ENCODE data around the gene HOXD4.

The HOXD4 gene

GRCh38 chr2:176114120-176114929 lies 37.0 kb upstream of the HOXD4 start:
- no peak for DNase-seq (ENCODE audit: low read depth)

DNA sequence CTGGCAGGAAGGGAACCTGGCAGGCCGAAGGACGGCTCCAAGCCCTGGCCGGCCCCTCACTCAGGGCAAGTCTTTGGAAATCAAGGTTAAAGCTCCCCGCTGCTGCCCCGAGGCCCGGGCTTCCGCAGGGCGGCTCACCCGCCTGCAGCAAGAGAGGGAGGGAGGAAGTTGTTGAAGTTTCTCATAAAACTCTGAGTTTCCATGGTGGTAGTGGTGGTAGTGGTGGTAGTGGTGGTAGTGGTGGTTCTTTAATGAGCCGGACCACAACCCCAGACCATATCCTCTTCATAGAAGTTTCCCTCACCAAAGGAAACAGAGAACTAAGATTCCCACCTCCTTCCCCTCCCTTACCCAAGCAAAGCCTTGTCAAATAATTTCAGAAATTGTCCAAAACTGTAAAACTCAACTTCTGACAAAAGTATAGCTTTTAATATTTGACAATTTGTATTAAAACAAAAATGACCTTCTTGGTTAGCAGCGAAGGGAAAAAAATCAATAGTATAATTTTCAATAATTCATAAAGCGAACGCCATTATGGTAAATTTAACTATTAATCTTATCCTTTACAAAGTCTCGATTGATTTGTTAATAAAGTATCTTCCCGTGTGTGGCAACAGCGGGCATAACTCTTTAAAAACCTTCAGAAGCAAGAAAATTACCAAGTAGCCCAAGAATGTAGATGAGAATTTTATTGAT lies 36.3 kb upstream of the HOXD4 start:
- no peak for DNase-seq (ENCODE audit: low read depth)

GRCh38 chr2:176115883-176116813 lies 35.2 kb upstream of the HOXD4 start, which contains the start of gene HOXD10:
Gene HOXD10 (plus strand): TSS chr2:176116778. CDS start chr2:176116834, 56 bp downstream.
- DNase-seq (ENCODE audit: low read depth): no peak

GRCh38 chr2:176117162-176117822 lies 34.1 kb upstream of the HOXD4 start:
- DNase-seq (ENCODE audit: low read depth): no peak

GRCh38 chr2:176117823-176118371 lies 33.5 kb upstream of the HOXD4 start:
- no peak for DNase-seq (ENCODE audit: low read depth)

DNA sequence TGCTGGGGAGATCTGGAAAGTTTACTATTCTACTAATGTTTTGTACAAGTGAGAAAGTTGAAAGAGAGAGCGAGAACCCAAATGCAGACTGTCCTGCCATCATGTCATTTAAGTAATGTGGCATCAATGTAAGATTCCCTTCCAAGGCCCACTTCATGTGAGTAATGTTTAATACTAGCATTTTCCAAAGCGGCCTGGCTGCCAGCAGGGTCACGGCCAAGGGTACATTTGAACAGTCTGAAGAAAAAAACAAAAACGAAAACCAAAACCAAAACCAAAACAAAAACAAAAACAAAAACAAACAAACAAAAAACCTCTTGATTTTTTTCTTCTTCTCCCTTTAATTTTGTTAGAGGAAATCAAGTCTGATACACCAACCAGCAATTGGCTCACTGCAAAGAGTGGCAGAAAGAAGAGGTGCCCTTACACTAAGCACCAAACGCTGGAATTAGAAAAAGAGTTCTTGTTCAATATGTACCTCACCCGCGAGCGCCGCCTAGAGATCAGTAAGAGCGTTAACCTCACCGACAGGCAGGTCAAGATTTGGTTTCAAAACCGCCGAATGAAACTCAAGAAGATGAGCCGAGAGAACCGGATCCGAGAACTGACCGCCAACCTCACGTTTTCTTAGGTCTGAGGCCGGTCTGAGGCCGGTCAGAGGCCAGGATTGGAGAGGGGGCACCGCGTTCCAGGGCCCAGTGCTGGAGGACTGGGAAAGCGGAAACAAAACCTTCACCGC lies 32.6 kb upstream of the HOXD4 start:
- peak; percentile 10 for DNase-seq (ENCODE audit: low read depth)

DNA sequence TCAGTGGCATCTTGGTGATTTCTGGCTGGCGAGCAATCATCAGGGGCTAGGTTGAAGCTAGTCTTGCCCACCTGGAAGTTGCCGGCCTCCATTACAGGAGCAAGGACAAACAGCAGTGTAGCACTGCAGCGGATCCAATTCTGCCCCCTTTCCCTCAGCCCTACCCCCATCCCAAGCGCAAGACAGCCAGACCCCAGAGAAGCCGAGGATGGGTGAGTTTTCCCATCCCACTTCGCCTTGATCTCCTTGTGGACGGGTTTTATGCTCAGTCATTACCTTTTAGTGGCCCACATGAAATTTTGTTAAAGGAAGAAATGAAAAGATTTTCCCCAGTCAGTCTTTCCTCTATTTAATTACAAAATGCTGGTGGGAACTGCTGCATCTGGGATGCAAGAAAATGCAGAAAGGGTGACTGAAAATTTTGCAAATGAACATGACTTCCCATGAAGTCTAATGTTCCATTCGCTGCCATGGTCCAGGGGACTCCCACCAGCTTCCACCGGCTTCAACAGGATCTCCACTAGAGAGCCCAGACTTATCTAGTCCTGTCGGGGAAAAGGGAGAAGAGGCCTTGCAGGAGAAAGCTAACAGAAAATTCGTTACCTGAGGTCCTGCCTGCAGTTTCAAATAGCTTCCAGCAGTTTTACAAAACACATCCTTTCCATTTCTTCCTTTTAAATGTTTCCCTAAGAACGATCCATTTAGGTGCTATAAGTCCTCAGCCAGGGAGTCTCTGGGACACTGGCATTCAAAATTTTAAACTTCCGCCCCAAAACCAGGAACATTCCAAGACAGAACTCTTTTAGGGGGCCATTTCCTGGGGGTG lies 30.8 kb upstream of the HOXD4 start:
- no peak for DNase-seq (ENCODE audit: low read depth)

- no peak for DNase-seq (ENCODE audit: low read depth)
These were observed 29.9 kb upstream of the HOXD4 start for GRCh38 chr2:176121190-176122051.

DNA sequence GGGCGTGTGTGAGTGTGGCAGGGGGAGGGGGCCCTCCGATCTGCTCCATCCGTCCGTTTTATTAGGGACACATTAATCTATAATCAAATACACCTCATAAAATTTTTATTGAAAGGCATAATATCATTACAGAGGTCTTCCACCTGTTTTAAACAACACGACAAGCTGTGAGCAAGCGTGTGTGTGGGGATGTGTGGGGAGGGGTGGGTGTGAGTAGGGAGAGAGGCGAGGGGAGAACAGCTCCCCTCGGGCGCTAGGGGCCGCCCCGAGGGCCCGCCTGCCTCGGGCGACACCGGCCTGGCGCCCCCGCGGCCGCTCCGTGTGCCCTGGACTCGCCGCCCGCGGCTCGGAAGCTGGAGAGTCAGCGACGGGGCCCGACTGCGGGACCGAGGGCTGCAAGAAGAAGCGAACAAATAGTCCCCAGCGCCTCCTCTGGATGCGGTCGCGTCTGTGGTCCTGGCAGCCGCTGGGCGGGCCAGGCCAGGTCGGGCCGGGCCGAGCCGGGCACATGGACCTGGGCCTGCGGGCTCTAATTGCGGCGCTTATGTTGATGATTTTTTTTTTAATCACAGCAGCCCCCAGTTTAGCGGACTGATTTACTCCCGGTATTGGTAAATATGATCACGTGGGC lies 29.2 kb upstream of the HOXD4 start:
- DNase-seq (ENCODE audit: low read depth): no peak

DNA sequence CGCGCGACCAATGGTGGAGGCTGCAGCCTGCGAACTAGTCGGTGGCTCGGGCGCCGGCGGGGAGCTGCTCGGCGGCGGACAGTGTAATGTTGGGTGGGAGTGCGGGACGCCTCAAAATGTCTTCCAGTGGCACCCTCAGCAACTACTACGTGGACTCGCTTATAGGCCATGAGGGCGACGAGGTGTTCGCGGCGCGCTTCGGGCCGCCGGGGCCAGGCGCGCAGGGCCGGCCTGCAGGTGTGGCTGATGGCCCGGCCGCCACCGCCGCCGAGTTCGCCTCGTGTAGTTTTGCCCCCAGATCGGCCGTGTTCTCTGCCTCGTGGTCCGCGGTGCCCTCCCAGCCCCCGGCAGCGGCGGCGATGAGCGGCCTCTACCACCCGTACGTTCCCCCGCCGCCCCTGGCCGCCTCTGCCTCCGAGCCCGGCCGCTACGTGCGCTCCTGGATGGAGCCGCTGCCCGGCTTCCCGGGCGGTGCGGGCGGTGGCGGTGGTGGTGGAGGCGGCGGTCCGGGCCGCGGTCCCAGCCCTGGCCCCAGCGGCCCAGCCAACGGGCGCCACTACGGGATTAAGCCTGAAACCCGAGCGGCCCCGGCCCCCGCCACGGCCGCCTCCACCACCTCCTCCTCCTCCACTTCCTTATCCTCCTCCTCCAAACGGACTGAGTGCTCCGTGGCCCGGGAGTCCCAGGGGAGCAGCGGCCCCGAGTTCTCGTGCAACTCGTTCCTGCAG lies 28.5 kb upstream of the HOXD4 start, which contains the start of gene HOXD9:
Gene HOXD9 (plus strand): TSS at position 37 of the 728 bp plus-strand sequence. CDS start 50 bp downstream, at position 87.
- DNase-seq (ENCODE audit: low read depth): peak; percentile 34

GRCh38 chr2:176123411-176124109 lies 27.8 kb upstream of the HOXD4 start:
- no peak for DNase-seq (ENCODE audit: low read depth)

- DNase-seq (ENCODE audit: low read depth): no peak
These were observed 27.0 kb upstream of the HOXD4 start for GRCh38 chr2:176124110-176124946.

DNA sequence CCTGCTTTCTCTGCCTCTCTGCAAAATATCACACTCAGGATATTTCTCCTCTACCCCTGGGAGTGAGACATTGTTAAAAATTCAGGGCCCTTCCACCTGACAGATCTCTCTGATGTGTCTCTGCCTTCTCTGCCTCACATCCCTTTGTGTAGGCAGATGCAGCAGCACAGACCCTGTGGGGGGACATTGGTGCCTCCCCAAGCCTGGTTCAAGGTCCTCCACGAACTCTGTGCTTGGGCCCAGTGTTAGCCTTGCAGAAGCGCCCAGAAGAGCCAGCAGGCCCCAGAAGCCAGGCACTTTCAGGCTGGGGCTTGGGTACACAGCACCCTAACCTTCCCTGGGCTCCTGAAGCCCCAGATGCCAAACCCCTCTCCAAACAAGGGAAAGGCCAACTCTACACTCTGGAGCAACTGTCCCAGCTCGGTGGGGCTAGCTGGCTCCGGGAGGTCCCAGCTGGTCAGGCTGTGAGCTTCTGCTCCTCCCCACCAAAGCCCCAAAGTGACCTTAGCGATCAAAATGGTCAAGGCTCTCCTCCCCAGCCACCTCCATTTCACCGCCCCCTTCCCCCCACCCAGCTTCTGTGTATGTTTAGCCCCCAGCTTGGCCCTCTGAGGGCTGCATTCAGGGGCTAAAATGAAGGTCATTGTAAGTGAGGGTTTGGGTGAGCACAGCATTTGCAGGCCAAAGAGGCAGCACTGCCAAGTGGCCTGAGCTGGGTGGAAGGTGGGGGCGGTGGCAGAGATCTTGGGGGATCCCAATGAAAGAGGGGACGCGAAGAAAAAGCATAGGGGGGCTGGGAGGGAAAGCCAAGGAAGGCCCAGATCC lies 26.2 kb upstream of the HOXD4 start:
- DNase-seq (ENCODE audit: low read depth): no peak

- DNase-seq (ENCODE audit: low read depth): no peak
These were observed 25.6 kb upstream of the HOXD4 start for GRCh38 chr2:176125772-176126054.
